Measurements from ENCODE around the gene ACTRT2.

GRCh38 chr1:3021801-3022401 is 634 bp downstream of the ACTRT2 start:
- TF ChIP-seq POLR2A (IDR thresholded peaks at IDR 0.05) = no peak
- no peak for TF ChIP-seq CTCF (IDR thresholded peaks at IDR 0.05 in 4 of 5, conservative IDR thresholded peaks at IDR 0.05 in 1 of 5)

Measured in gastrocnemius medialis (tissue), 4 donors.